G401 (cell line): ENCODE measurements around the gene MROH9. TPM values are rescaled to one million over a fixed set of nuclear protein-coding genes. Genes with fewer than 3 reads are reported as not detected.
A peak's percentile ranks its signal among the peaks of the same experiment; 100 is the strongest.
"Not testable (repeated sequence)": the region's sequence is repeated elsewhere in the genome, so short reads cannot be mapped to it uniquely, and the experiment has no call there.

Experiments used
- DNase-seq: peaks from one replicate; pipeline ENCODE4 v3.0.0-alpha.2; 2015; ENCODE audit warnings: low spot score
- in situ Hi-C: cut with HindIII; loops from 2 replicates; pipeline ENCODE4 v1.10.0; 2016; ENCODE audit warnings: low sequenced_read_pairs, mixed read lengths
- total RNA-seq: library from RNA; depleted of rRNA; stranded (reverse); fragments of >200 nt; shearing (Covaris generic); gene quantifications from 2 replicates; pipeline ENCODE4 v1.2.3, GENCODE V29; 2014

MROH9 gene
- total RNA-seq, 1 experiment from 2014 or later, result not detected

DNA sequence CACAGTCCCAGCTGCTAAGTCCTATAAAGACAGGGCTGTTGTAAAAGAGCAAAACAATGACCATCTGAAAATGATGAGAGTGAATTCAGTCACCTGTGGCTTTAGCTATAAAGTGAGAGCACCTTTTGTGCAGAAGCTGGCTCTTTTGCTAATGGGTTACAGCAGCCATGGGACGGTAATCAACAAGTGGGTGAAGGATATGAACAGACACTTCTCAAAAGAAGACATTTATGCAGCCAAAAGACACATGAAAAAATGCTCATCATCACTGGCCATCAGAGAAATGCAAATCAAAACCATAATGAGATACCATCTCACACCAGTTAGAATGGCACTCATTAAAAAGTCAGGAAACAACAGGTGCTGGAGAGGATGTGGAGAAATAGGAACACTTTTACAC lies 16.4 kb downstream of the MROH9 start:
- DNase-seq, in situ Hi-C loops: not testable (repeated sequence)

- in situ Hi-C loops, result no loop called here
Measured at GRCh38 chr1:170959385-170959784, 24.1 kb downstream of the MROH9 start.

DNA sequence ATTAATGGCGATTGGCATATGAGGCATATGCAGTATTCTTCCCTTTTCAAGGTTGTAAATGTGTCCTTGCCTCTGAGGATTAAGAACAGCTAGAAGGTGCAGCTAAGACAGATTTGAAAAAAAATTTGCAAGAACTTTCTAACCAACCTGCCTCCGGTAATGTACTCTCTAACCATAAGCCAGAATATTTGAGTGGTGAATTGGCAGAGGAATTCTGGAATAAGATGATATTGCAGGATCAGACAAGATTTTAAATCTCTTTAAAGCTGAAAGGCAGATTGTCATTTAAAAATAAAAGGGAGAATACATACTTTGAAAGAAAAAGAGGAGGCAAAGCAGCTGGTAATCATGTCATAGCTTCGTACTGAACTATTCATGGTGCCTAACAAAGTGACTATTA lies 29.2 kb downstream of the MROH9 start:
- in situ Hi-C loops, result no loop called here

More at GRCh38 chr1:170959385-170959784, 24.1 kb downstream of the MROH9 start:
- DNase-seq, result no peak

GRCh38 chr1:170967042-170967910 lies 31.9 kb downstream of the MROH9 start:
- DNase-seq, result peak; percentile 38
- in situ Hi-C loops, result no loop called here

More for the DNA sequence above, 29.2 kb downstream of the MROH9 start:
- DNase-seq, result no peak

- in situ Hi-C loops, result no loop called here
- no peak for DNase-seq
Measured at GRCh38 chr1:170970256-170970655, 34.9 kb downstream of the MROH9 start.

DNA sequence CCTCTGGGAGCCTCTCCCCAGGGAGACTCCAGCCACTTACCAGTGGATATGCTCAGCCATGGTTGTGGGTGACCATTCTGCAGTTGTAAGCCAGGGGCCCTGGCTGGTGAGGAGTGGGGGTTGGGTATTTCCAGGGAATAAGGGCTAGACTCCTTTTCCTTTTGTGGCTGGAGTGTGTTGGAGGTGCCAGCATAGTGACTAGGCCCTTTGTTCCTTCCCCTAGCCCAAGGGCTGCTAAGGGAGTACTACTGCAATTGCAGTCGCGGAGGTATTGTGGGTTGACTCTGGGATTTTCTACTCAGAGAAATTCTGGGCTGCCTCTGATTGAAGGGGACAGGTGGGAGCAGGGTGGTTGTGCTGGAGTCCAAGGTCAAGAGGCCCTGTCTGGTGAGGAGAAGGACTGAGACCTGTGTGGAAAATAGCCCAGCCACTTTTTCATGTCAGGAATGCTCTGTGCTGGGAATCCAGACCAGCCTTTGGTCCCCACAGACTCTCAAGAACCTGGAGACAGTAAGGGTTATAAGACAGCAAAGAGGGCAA lies 43.1 kb downstream of the MROH9 start:
- DNase-seq, result no peak
- in situ Hi-C loops, result no loop called here

DNA sequence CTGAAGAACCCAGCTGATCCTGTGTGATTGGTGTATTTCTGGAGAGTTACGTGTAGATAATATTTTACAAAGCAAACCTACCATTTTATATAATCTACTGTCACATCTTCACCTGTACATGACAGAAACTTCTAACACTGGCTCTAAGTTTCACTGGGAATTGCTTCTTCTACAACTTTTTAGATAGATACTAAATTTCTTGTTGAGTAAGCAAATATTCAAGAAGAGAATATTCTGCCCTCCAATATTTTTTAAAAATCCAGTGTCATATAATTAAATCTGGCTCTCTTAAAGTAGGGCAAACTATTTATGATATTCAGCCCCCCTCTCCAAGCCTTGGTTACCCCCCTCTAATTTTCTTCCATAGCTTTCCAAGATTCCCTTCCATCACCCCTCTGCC lies 50.1 kb downstream of the MROH9 start:
- in situ Hi-C loops, result no loop called here
- DNase-seq, result no peak

DNA sequence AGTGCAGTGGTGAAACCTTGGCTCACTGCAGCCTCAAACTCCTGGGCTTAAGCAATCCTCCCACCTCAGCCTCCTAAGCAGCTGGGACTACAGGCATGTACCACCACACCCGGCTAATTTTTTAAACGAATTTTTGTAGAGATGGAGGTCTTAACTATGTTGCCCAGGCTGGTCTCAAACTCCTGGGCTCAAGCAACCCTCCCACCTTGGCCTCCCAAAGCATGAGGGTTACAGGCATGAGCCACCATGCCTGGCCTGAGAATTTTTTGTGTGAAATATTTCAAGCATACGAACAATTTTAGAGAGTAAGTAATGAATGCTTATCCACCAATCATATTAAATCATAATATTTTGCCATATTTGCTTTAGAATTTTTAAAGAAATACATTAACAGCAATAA lies 51.6 kb downstream of the MROH9 start:
- no peak for DNase-seq
- in situ Hi-C loops, result no loop called here

- no peak for DNase-seq
- in situ Hi-C loops, result no loop called here
Measured at GRCh38 chr1:170987424-170987823, 52.1 kb downstream of the MROH9 start.

DNA sequence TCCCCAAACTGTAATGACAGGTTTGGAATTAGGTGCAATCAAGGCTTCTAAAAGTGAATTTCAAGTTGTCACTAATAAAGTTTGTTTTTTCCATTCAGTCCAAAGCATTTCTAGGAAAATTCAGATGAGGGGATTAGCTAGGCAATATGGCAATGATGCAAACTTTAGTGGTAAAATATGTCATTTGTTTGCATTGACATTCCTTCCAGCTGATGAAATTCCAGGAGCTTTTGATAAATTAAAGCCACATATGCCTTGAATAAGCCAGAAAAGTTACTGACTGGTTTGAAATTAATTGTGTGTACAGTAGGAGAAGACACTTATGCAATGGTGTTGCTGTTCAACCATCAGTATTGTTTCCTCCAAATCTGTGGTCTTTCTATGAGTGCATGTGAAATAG lies 57.8 kb downstream of the MROH9 start:
- no peak for DNase-seq
- in situ Hi-C loops, result no loop called here

- no peak for DNase-seq
- in situ Hi-C loops, result no loop called here
Measured at GRCh38 chr1:170993717-170994116, 58.4 kb downstream of the MROH9 start.

GRCh38 chr1:171014880-171015279 lies 79.5 kb downstream of the MROH9 start:
- in situ Hi-C loops, result no loop called here
- DNase-seq, result no peak

GRCh38 chr1:171017426-171017825 lies 82.1 kb downstream of the MROH9 start:
- no peak for DNase-seq
- in situ Hi-C loops, result no loop called here

- in situ Hi-C loops, result no loop called here
- peak; percentile 3 for DNase-seq
Measured at GRCh38 chr1:171019971-171020370, 84.6 kb downstream of the MROH9 start.

- DNase-seq, result no peak
- in situ Hi-C loops, result no loop called here
Measured at GRCh38 chr1:171032822-171033702, 97.7 kb downstream of the MROH9 start.

- DNase-seq, result no peak
- in situ Hi-C loops, result no loop called here
Measured at GRCh38 chr1:171037626-171038025, 102.3 kb downstream of the MROH9 start.

- in situ Hi-C loops, result no loop called here
Measured at GRCh38 chr1:171038284-171038683, 103.0 kb downstream of the MROH9 start.

DNA sequence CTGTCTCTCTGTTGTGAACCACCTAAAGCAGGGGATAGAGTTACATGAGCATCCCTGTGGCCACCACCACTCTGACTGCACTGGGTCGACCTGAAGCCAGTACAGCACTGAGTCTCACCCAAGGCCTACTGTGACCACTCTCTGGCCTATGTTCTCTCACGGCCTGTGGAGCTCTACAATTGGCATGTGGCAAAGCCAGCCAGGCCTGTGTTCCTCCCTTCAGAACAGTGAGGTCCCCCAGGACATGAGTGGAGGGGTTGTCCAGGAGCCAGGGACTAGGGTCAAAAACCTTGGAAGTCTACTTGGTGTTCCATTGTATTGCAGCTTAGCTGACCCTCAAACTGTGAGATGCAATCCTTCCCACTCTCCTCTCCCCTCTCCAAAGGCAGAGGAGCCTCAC lies 112.7 kb downstream of the MROH9 start:
- DNase-seq, result no peak
- in situ Hi-C loops, result no loop called here

More at GRCh38 chr1:171038284-171038683, 103.0 kb downstream of the MROH9 start:
- DNase-seq, result no peak

DNA sequence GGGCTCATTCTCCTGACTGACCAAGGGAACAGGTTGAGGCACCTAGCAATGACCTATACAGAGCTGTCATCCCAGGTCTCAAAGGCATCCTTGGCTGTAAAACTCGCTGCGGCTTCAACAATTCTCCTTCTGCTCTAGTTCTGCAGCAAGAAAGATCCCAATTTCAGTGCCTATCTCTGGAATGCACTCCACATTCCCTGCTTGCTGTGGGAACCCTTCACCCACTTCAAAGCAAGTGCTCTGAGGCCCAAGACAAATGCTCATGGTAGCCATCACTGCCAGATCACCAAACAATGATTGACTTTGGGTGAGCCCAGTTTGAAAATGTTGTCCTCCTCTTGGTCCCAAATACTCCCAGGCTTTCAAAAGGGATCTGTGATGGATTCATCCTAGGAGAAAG lies 117.6 kb downstream of the MROH9 start:
- DNase-seq, result no peak
- in situ Hi-C loops, result no loop called here
